ENCODE measurements around the gene FKBP1A. TPM values are rescaled to one million over a fixed set of nuclear protein-coding genes. Genes with fewer than 3 reads are reported as not detected.

FKBP1A gene
- total and polyA plus RNA-seq, 2 experiments from 2014 or later = 99.5 to 161 TPM

- H3K4me2 ChIP-seq = no peak overlapping the region
- H3K79me2 ChIP-seq = peaks cover 5% of the 10 kb centered on the region
- 90% methylated on average over 5 of the region's 5 CpGs for WGBS (ENCODE audit: low lambda C conversion rate, missing lambda C conversion rate)
- no peaks in the 10 kb centered on the region for H3K9me2 ChIP-seq (replicated peaks; ENCODE audit: insufficient read depth)
- H4K20me1 ChIP-seq (ENCODE audit: insufficient read depth, poor library complexity, severe bottlenecking) = no peaks in the 10 kb centered on the region
- H3K4me3 ChIP-seq = no peak overlapping the region
- H3K27me3 ChIP-seq = no peaks in the 10 kb centered on the region
- no peak overlapping the region for H3K27ac ChIP-seq
- TF ChIP-seq EZH2 (IDR thresholded peaks at IDR 0.05; ENCODE audit: borderline replicate concordance) = no peak
- TF ChIP-seq CTCF (IDR thresholded peaks at IDR 0.05; ENCODE audit: poor library complexity) = no peak
- TF ChIP-seq EZH2phosphoT487 (IDR thresholded peaks at IDR 0.05; ENCODE audit: low read depth, severe bottlenecking, unreplicated experiment) = no peak
- H3K4me1 ChIP-seq (ENCODE audit: insufficient read depth) = peaks cover 4% of the 10 kb centered on the region
- H3K9me3 ChIP-seq (ENCODE audit: low read depth) = no peaks in the 10 kb centered on the region
- H2AFZ ChIP-seq = no peak overlapping the region
- no peaks in the 10 kb centered on the region for H3K36me3 ChIP-seq (replicated peaks; ENCODE audit: insufficient read depth, low read depth)
- DNase-seq (ENCODE audit: low spot score) = no peak
These were observed 29.3 kb downstream of the FKBP1A start for GRCh38 chr20:1363522-1363921.

GRCh38 chr20:1362484-1362883, 30.4 kb downstream of the FKBP1A start:
- Histone ChIP-seq H3K4me3 (no peak overlapping the region), H3K9me2 (replicated peaks; ENCODE audit: insufficient read depth) (no peaks in the 10 kb centered on the region), H3K27ac (no peak overlapping the region), H3K9me3 (ENCODE audit: low read depth) (no peaks in the 10 kb centered on the region), H3K79me2 (peaks cover 5% of the 10 kb centered on the region), H2AFZ (no peak overlapping the region), H3K27me3 (no peaks in the 10 kb centered on the region), H3K36me3 (replicated peaks; ENCODE audit: insufficient read depth, low read depth) (no peaks in the 10 kb centered on the region), H3K4me2 (no peak overlapping the region), H4K20me1 (ENCODE audit: insufficient read depth, poor library complexity, severe bottlenecking) (no peaks in the 10 kb centered on the region), H3K4me1 (ENCODE audit: insufficient read depth) (no peaks in the 10 kb centered on the region)
- WGBS (ENCODE audit: low lambda C conversion rate, missing lambda C conversion rate) = 93% methylated on average over 2 of the region's 2 CpGs
- DNase-seq (ENCODE audit: low spot score) = no peak
- no peak for TF ChIP-seq EZH2 (IDR thresholded peaks at IDR 0.05; ENCODE audit: borderline replicate concordance)
- no peak for TF ChIP-seq CTCF (IDR thresholded peaks at IDR 0.05; ENCODE audit: poor library complexity)

- WGBS (ENCODE audit: low lambda C conversion rate, missing lambda C conversion rate) = 98% methylated on average over 7 of the region's 7 CpGs
- Histone ChIP-seq H3K4me1 (ENCODE audit: insufficient read depth) (no peaks in the 10 kb centered on the region), H3K79me2 (peaks cover 5% of the 10 kb centered on the region), H3K9me2 (replicated peaks; ENCODE audit: insufficient read depth) (no peaks in the 10 kb centered on the region), H3K4me2 (no peak overlapping the region), H3K9me3 (ENCODE audit: low read depth) (no peaks in the 10 kb centered on the region), H3K36me3 (replicated peaks; ENCODE audit: insufficient read depth, low read depth) (no peaks in the 10 kb centered on the region), H3K27me3 (no peaks in the 10 kb centered on the region), H3K4me3 (no peak overlapping the region), H3K27ac (no peak overlapping the region), H2AFZ (no peak overlapping the region), H4K20me1 (ENCODE audit: insufficient read depth, poor library complexity, severe bottlenecking) (no peaks in the 10 kb centered on the region)
- TF ChIP-seq EZH2phosphoT487 (IDR thresholded peaks at IDR 0.05; ENCODE audit: low read depth, severe bottlenecking, unreplicated experiment) (no peak), EZH2 (IDR thresholded peaks at IDR 0.05; ENCODE audit: borderline replicate concordance) (no peak), CTCF (IDR thresholded peaks at IDR 0.05; ENCODE audit: poor library complexity) (no peak)
- DNase-seq (ENCODE audit: low spot score) = no peak
These were observed 32.6 kb downstream of the FKBP1A start for GRCh38 chr20:1360094-1360846.

Data from hepatocyte (in vitro differentiated cells).